GM19240 (cell line): Measurements from ENCODE around the gene FNIP2.
"Not testable (repeated sequence)": the region's sequence is repeated elsewhere in the genome, so short reads cannot be mapped to it uniquely, and the experiment has no call there.

Source experiments
- DNase-seq: peaks from one replicate; pipeline ENCODE4 v3.0.0; 2011; ENCODE audit warnings: low spot score; ENCODE audit not compliant: insufficient read length

The FNIP2 gene

GRCh38 chr4:158906073-158906472, 137.2 kb downstream of the FNIP2 start:
- DNase-seq = peak; percentile 12

GRCh38 chr4:158912390-158912789, 143.6 kb downstream of the FNIP2 start:
- no peak for DNase-seq

- DNase-seq = no peak
Observed at GRCh38 chr4:158912806-158913205, 144.0 kb downstream of the FNIP2 start.

GRCh38 chr4:158913766-158914165, 144.9 kb downstream of the FNIP2 start:
- DNase-seq = no peak

- DNase-seq = no peak
Observed at GRCh38 chr4:158914218-158914617, 145.4 kb downstream of the FNIP2 start.

- DNase-seq = no peak
Observed at GRCh38 chr4:158915683-158916241, 146.9 kb downstream of the FNIP2 start.

- DNase-seq = not testable (repeated sequence)
Observed at GRCh38 chr4:158920452-158920996, 151.7 kb downstream of the FNIP2 start.

- DNase-seq = not testable (repeated sequence)
Observed at GRCh38 chr4:158927774-158928173, 158.9 kb downstream of the FNIP2 start.

GRCh38 chr4:158929939-158930638, 161.3 kb downstream of the FNIP2 start:
- no peak for DNase-seq

- no peak for DNase-seq
Observed at GRCh38 chr4:158930639-158930972, 161.8 kb downstream of the FNIP2 start.

GRCh38 chr4:158933236-158933635, 164.4 kb downstream of the FNIP2 start:
- no peak for DNase-seq

- DNase-seq = no peak
Observed at GRCh38 chr4:158934996-158935669, 166.3 kb downstream of the FNIP2 start.

- no peak for DNase-seq
Observed at GRCh38 chr4:158936238-158936637, 167.4 kb downstream of the FNIP2 start.

- DNase-seq = no peak
Observed at GRCh38 chr4:158938220-158939044, 169.6 kb downstream of the FNIP2 start.

GRCh38 chr4:158940271-158940670, 171.4 kb downstream of the FNIP2 start:
- DNase-seq = no peak

- DNase-seq = no peak
Observed at GRCh38 chr4:158941321-158941720, 172.5 kb downstream of the FNIP2 start.

- DNase-seq = no peak
Observed at GRCh38 chr4:158941895-158942294, 173.1 kb downstream of the FNIP2 start.

- DNase-seq = no peak
Observed at GRCh38 chr4:158945529-158946108, 176.8 kb downstream of the FNIP2 start.

- no peak for DNase-seq
Observed at GRCh38 chr4:158946825-158947224, 178.0 kb downstream of the FNIP2 start.

GRCh38 chr4:158948071-158948470, 179.2 kb downstream of the FNIP2 start:
- DNase-seq = no peak

- no peak for DNase-seq
Observed at GRCh38 chr4:158949099-158949498, 180.3 kb downstream of the FNIP2 start.
